ENCODE results near the gene CDK15. TPM values are rescaled to one million over a fixed set of nuclear protein-coding genes. Genes with fewer than 3 reads are reported as not detected.

CDK15 gene
- total RNA-seq, 1 experiment from 2014 or later: not detected

GRCh38 chr2:201913201-201913600, 106.9 kb downstream of the CDK15 start:
- H3K27me3 ChIP-seq (ENCODE audit: insufficient read depth, low read length): no peaks in the 10 kb centered on the region
- H3K9me2 ChIP-seq (ENCODE audit: insufficient read depth): no peaks in the 10 kb centered on the region
- H3K27ac ChIP-seq (ENCODE audit: low read depth, low read length): no peak overlapping the region
- no peaks in the 10 kb centered on the region for H3K79me2 ChIP-seq (ENCODE audit: insufficient read depth, low read length)
- no peak overlapping the region for H3K9ac ChIP-seq (ENCODE audit: low read length)
- H4K20me1 ChIP-seq (ENCODE audit: insufficient read depth): no peaks in the 10 kb centered on the region
- CTCF ChIA-PET: no interaction called here
- no peaks in the 10 kb centered on the region for H3K36me3 ChIP-seq (ENCODE audit: control insufficient read depth in 1 of 2, insufficient read depth in 2 of 2, low read length in 2 of 2)
- no peaks in the 10 kb centered on the region for H3K4me1 ChIP-seq (ENCODE audit: control insufficient read depth in 1 of 2, insufficient read depth in 2 of 2, low read length in 2 of 2)
- no peak overlapping the region for H3K4me2 ChIP-seq (ENCODE audit: low read length)
- no peak overlapping the region for H3K4me3 ChIP-seq (replicated peaks in 1 of 2; ENCODE audit: low read depth in 1 of 2, low read length in 2 of 2)
- no peaks in the 10 kb centered on the region for H3K9me3 ChIP-seq (ENCODE audit: control insufficient read depth in 1 of 2, insufficient read depth in 1 of 2, low read depth in 1 of 2, low read length in 2 of 2)
- intact Hi-C loops (cut with micrococcal nuclease): no loop called here
- ATAC-seq (no peak), DNase-seq (ENCODE audit: low read depth, low spot score) (no peak)
- POLR2A ChIA-PET: no interaction called here
- RAD21 ChIA-PET (ENCODE audit: low non-redundant PET in 1 of 2, low total read pairs in 2 of 2, uncharacterized antibody in 2 of 2, unreplicated experiment in 2 of 2): no interaction called here
- TF ChIP-seq TCF7L2 (IDR thresholded peaks at IDR 0.05; ENCODE audit: borderline replicate concordance, extremely low read depth, insufficient read depth, insufficient read length): no peak
- no TSS peak for BruUV-seq (replicated peaks)
- H2AFZ ChIP-seq (ENCODE audit: low read depth, low read length, poor library complexity, severe bottlenecking): no peak overlapping the region

DNA sequence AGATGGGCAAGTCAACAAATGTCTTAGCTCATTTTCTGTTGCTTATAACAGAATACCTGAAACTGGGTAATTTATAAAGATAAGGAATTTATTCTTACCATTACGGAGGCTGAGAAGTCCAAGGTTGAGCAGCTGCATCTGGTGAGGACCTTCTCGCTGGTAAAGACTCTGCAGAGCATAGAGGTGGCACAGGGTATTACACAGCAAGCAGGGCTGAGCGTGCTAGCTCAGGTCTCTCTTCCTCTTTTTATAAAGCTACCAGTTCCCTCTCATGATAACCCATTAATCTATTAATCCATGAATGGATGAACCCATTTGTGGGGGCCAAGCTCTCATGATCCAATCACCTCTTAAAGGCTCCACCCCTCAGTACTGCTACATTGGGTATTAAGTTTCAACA, 109.1 kb downstream of the CDK15 start:
- POLR2A ChIA-PET: no interaction called here
- no peaks in the 10 kb centered on the region for H3K9me3 ChIP-seq (ENCODE audit: control insufficient read depth in 1 of 2, insufficient read depth in 1 of 2, low read depth in 1 of 2, low read length in 2 of 2)
- H3K27ac ChIP-seq (ENCODE audit: low read depth, low read length): no peak overlapping the region
- H3K9ac ChIP-seq (ENCODE audit: low read length): no peak overlapping the region
- H3K9me2 ChIP-seq (ENCODE audit: insufficient read depth): no peaks in the 10 kb centered on the region
- no TSS peak for BruUV-seq (replicated peaks)
- RAD21 ChIA-PET (ENCODE audit: low non-redundant PET in 1 of 2, low total read pairs in 2 of 2, uncharacterized antibody in 2 of 2, unreplicated experiment in 2 of 2): no interaction called here
- no peaks in the 10 kb centered on the region for H3K79me2 ChIP-seq (ENCODE audit: insufficient read depth, low read length)
- no peak overlapping the region for H3K4me3 ChIP-seq (replicated peaks in 1 of 2; ENCODE audit: low read depth in 1 of 2, low read length in 2 of 2)
- TF ChIP-seq RAD21 (IDR thresholded peaks at IDR 0.05; ENCODE audit: low read depth): no peak
- no peak for TF ChIP-seq MAX (IDR thresholded peaks at IDR 0.05)
- peak in 2 of 3 experiments; percentile 2 to 20; a peak in 1 of 6 replicates for TF ChIP-seq CTCF (IDR thresholded peaks at IDR 0.05 in 2 of 3, conservative IDR thresholded peaks at IDR 0.05 in 1 of 3; ENCODE audit: borderline replicate concordance in 1 of 3, insufficient read depth in 1 of 3, low read depth in 2 of 3, low read length in 2 of 3)
- no peak for TF ChIP-seq EZH2 (IDR thresholded peaks at IDR 0.05)
- TF ChIP-seq ZBTB33 (IDR thresholded peaks at IDR 0.05; ENCODE audit: extremely low read depth, insufficient replicate concordance, low read length): no peak
- ATAC-seq: peak; percentile 77
- CTCF ChIA-PET: no interaction called here
- H3K36me3 ChIP-seq (ENCODE audit: control insufficient read depth in 1 of 2, insufficient read depth in 2 of 2, low read length in 2 of 2): no peaks in the 10 kb centered on the region
- intact Hi-C loops (cut with micrococcal nuclease): no loop called here
- H4K20me1 ChIP-seq (ENCODE audit: insufficient read depth): no peaks in the 10 kb centered on the region
- no peaks in the 10 kb centered on the region for H3K4me1 ChIP-seq (ENCODE audit: control insufficient read depth in 1 of 2, insufficient read depth in 2 of 2, low read length in 2 of 2)
- no peak for DNase-seq (ENCODE audit: low read depth, low spot score)
- no peak overlapping the region for H3K4me2 ChIP-seq (ENCODE audit: low read length)
- H3K27me3 ChIP-seq (ENCODE audit: insufficient read depth, low read length): no peaks in the 10 kb centered on the region
- no peak overlapping the region for H2AFZ ChIP-seq (ENCODE audit: low read depth, low read length, poor library complexity, severe bottlenecking)

All from HCT116 (cell line).